HEK293T (cell line): ENCODE measurements around the gene VAV3.

Experiments used
- ARNT ChIP-seq: fragments of 450-650 bp; IDR thresholded peaks from 2 replicates; pipeline ENCODE4 v1.6.1; 2017; ENCODE audit warnings: mild to moderate bottlenecking
- SP1 ChIP-seq: fragments of 450-650 bp; IDR thresholded peaks from 2 replicates; pipeline ENCODE4 v1.6.1; 2017
- ZNF384 ChIP-seq: fragments of 450-650 bp; IDR thresholded peaks from 2 replicates; pipeline ENCODE4 v1.6.1; 2016

GRCh38 chr1:107620753-107621152 is 344.2 kb downstream of the VAV3 start:
- no peak for TF ChIP-seq ARNT
- TF ChIP-seq SP1: no peak
- no peak for TF ChIP-seq ZNF384
